Measurements from ENCODE around the gene TP53BP2.
"Not testable (repeated sequence)": the region's sequence is repeated elsewhere in the genome, so short reads cannot be mapped to it uniquely, and the experiment has no call there.

TP53BP2 gene, protein sequence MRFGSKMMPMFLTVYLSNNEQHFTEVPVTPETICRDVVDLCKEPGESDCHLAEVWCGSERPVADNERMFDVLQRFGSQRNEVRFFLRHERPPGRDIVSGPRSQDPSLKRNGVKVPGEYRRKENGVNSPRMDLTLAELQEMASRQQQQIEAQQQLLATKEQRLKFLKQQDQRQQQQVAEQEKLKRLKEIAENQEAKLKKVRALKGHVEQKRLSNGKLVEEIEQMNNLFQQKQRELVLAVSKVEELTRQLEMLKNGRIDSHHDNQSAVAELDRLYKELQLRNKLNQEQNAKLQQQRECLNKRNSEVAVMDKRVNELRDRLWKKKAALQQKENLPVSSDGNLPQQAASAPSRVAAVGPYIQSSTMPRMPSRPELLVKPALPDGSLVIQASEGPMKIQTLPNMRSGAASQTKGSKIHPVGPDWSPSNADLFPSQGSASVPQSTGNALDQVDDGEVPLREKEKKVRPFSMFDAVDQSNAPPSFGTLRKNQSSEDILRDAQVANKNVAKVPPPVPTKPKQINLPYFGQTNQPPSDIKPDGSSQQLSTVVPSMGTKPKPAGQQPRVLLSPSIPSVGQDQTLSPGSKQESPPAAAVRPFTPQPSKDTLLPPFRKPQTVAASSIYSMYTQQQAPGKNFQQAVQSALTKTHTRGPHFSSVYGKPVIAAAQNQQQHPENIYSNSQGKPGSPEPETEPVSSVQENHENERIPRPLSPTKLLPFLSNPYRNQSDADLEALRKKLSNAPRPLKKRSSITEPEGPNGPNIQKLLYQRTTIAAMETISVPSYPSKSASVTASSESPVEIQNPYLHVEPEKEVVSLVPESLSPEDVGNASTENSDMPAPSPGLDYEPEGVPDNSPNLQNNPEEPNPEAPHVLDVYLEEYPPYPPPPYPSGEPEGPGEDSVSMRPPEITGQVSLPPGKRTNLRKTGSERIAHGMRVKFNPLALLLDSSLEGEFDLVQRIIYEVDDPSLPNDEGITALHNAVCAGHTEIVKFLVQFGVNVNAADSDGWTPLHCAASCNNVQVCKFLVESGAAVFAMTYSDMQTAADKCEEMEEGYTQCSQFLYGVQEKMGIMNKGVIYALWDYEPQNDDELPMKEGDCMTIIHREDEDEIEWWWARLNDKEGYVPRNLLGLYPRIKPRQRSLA

DNA sequence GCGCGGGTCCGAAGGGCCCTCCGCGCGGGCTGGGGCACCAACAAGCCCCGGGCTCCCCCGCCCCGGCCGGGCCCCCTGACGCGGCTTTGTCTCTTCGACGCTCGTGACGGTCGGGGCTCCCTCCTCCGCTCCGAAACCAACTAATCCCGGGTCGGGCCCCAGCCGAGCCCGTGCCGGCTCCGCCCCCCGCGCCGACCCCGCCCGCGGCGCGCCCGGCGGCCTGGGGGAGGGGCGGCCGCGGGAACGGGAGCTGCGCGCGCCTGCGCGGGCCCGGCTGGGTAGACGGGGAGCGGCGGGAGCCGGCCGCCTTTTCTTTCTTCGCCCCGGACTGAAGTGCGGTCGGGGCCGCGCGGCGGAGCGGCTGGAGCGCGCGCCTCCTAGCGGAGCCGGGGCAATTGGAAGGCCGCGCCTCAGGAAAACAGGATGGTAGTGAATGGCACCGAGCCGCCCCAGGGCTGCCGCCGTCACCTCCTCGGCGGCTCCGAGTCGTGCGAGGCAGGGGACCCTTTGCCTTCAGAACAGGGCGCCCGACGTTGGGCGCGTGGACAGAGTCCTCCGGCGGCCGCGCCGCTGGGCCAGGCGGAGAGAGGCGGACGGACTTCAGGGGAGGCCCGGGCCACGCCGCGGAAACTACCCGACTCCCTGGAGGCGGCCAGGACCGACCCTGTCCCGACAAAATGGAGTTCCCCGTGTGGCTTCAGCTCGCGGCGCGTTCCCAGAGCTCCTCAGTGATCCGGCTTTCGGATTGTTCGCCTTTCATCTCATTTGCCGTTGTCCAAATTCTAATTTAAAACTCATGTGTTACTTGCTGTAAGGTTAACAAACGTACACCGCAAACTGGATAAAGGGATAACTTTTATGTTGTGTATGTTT is at the start of gene TP53BP2:
TP53BP2 (minus strand) TSS at position 138 of the 873 bp plus-strand sequence. CDS start 267 bp downstream, outside the sequence.
- no peak for FAIRE-seq

DNA sequence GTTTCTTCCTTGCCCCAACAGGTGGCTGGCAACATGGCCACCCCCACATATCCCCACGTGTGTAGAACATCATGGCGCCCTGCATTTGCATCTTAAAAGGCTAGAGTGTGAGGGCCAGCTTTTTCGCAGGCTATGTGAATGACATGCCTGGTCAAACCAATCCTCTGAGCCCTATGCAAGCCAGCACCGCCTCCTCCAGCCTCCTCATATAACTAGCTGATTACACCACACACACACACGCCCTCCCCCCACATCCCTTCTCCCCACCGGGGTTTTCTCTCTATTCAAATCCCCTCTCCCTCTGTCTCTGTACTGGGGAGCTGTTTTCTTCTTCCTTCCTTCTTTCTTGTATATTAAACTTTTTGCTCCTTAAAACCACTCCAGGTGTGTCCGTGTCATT is 44.7 kb upstream of the TP53BP2 start:
- not testable (repeated sequence) for FAIRE-seq

DNA sequence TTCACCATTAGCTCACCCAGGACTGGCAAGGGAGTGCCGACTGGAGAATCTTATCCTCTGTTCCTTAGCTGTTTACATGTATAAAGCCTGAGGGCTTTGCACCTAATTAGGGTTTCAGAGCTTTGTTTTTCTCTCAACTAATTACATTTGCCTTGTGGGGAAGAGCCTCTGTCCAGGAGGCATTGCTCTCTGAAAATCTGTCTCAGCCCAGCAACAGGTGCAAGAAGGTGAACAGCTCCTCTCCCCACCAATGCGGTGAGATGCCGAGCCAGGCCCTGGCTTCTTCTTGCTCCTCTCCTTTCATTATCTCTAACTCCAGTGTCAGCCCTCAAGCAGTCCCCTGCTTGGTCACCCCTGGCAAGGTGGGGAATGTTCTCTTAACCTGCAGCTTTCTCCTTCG is 43.6 kb upstream of the TP53BP2 start:
- FAIRE-seq: not testable (repeated sequence)

DNA sequence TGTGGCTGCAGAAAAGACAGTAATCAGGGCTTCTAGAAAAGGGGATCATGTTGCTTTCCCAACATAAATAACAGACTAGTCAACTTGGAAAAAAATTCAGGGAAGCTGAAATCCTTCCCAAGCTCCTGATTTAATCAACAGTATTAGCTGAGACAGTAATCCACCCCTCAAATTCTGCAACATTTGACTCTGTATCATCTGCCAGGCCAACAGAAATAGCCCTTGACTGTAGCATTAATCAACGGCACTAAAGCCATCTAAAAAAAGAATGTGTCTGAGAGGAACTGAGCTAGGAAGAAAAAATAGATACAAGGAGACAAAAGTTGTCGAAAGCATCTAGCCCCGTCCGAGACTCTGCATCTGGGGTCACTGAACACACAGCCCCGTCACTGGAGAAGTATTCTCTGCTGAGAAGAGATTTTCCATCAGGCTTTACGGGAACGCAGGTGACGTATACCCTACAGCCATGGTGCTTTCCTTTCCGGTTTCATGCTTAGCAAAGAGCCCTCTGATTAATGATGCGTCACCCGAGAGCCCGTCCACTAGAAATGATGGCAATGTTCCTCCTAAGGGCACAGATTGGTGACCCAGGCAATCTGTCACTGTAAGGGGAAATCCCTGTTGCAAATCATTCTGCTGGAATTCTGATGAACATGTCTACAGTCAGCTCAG is 42.1 kb upstream of the TP53BP2 start:
- peak; percentile 88 for FAIRE-seq

DNA sequence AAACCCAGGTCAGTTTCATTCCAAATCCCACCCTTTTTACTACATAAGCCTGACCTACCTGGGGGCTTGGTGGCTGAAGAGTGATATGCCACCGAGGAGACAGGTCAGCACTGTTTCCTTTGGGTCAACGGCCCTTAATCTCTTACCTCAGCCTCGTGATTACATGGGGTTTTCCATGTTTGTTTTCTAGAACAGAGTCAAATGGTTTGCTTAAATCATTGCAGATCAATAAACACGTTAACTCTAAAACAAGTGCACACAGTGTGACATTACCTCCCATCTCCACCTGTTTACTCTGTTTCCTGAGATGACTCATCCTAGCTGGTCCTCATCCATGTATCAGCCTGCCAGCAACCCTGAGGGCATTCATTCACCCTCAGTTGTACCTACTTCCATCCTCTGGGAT is 40.8 kb upstream of the TP53BP2 start:
- FAIRE-seq: no peak

DNA sequence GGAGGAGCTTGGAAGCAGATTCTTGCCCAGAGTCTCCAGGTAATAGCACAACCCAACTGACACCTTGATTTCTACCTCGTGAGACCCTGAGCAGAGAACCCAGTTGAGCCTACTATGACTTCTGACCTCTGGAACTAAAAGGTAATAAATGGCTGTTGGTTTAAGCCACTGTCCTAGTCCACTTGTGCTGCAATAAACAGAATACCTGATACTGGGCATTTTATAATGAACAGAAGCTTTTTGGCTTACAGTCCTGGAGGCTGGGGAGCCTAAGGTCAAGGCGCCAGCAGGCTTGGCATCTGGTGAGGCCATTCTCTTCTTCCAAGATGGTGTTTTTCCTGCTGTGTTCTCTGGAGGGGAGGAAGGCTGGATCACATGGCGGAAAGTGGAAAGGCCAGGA is 39.9 kb upstream of the TP53BP2 start:
- no peak for FAIRE-seq

DNA sequence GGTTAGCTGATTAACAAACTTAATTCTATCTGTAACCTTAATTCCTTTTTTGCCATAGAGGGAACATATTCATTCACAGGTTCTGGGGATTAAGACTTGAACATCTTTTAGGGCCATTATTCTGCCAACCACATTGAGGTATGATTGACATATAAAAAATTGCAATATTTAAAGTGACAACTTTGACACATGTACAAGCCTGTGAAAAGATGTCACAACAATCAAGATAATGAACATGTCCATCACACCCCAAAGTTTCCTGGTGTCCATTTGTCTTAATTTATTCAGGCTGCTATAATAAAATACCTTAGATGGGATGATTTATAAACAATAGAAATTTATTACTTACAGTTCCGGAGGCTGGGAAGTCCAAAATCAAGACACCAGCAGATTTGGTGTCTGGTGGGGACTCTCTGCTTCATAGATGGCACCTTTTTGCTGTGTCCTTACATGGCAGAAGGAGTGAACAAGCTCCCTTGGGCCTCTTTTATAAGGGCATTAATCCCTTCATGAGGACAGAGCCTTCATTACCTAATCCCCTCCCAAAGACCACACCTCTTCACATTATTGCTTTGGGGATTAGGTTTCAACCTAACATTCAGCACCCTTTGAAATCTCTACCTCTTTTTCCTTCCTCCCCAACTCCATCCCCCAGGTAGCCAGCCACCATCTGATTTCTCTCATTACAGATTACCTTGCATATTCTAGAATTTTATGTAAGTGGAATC is 33.0 kb upstream of the TP53BP2 start:
- no peak for FAIRE-seq

DNA sequence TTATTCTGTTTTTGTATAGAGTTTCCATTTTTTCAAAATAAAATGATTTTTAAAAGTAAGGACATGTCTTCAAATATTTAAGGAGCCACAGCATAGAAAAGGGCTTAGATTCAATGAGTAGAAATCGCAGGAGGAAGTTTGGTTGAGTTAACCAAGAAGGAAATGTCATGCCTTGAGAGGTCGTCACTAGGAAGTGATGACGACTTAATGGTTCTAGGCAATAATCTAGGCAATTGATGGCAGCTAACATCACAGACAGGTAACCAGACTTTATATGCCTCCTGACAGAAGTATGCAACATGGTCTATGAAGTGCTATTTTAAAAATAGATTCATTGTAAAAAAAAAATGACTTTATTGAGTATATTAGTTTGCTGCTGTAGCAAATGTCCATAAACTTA is 32.1 kb upstream of the TP53BP2 start:
- no peak for FAIRE-seq

DNA sequence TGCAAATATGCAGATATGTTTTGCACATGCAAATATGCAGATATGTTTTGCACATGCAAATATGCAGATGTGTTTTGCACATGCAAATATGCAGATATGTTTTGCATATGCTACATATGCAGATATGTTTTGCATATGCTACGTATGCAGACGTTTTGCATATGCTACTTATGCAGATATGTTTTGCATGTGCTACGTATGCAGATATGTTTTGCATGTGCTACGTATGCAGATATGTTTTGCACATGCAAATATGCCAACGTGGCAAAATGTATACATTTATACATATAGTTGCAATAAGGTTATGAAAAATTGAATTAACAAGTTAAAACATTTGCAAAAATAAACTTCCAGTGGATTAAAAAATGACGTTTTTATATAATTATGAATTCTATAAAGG is 30.8 kb upstream of the TP53BP2 start:
- no peak for FAIRE-seq

DNA sequence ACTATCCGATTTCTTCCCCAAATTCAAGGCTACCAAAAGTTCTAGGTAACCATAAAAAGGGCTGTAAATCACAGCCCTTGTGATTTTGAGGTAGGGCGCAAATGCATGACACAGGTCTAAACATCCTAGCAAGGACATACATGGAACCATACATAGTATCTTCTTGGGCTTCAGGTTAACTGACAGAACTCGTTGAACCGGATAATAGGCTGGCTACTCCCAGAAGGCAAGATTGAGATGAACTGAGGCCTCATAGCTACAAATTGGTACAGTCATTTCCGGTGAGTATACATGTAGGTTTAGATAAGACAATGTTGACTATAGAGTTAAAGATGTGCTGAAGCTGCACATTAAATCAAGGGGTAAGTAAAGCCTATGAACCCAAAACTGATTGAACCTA is 27.3 kb upstream of the TP53BP2 start:
- FAIRE-seq: no peak

DNA sequence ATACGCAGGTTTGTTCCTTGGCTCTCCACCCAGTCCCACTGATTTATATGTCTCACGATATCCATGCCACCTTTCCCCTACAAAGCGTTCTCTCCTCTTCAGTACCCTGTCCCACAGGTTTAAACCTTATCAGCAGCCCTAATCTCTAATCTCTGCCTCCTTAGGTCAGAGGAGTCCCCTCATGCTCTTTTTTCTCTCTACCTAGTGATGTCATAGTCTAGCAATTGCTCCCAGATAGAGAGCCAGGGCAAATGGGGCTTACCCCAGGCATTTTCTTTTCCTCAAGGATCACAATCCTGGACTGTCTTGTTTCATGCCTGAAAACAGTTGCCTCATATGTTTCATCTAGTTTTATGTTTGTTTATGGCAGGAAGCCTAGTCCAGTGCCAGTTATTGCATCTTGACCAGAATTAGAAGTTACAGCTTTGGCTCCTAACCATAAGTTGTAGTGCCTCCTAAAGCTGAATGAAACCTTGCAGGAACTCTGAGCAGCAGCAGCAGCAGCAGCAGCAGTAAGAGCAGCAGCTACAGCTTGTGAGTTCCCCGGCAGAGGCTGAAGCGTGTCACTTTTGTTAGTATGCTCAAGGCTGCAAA is 26.7 kb upstream of the TP53BP2 start:
- FAIRE-seq: no peak

DNA sequence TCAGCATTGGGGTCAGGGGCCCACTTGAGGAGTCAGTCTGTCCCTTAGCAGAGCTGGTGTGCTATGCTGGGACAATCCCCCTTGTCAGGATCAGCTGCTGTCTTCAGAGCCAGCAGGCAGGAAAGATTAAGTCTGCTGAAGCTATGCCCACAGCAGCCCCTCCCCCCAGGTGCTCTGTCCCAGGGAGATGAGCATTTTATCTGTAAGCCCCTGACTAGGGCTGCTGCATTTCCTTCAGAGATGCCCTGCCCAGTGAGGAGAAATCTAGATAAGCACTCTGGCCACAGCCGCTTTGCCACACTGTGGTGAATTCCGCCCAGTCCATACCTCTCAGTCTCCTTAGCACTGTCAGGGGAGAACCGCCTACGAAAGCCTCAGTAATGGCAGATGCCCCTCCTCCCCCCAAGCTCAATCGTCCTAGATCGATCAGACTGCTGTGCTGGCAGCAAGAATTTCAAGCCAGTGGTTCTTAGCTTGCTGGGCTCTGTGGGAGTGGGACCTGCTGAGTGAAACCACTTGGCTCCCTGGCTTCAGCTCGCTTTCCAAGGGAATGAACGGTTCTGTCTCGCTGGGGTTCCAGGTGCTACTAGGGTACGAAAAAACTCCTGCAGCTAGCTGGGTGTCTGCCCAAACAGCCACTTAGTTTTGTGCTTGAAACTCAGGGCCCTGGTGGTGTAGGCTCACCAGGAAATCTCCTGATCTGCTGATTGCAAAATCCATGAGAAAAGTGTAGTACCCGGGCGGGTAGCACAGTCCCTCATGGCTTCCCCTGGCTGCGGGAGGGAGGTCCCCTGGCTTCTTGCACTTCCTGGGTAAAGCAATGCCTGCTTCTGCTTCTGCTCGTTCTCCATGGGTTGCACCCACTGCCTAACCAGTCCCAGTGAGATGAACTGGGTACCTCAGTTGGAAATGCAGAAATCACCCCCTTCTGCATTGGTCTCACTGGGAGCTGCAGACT is 25.1 kb upstream of the TP53BP2 start:
- no peak for FAIRE-seq

DNA sequence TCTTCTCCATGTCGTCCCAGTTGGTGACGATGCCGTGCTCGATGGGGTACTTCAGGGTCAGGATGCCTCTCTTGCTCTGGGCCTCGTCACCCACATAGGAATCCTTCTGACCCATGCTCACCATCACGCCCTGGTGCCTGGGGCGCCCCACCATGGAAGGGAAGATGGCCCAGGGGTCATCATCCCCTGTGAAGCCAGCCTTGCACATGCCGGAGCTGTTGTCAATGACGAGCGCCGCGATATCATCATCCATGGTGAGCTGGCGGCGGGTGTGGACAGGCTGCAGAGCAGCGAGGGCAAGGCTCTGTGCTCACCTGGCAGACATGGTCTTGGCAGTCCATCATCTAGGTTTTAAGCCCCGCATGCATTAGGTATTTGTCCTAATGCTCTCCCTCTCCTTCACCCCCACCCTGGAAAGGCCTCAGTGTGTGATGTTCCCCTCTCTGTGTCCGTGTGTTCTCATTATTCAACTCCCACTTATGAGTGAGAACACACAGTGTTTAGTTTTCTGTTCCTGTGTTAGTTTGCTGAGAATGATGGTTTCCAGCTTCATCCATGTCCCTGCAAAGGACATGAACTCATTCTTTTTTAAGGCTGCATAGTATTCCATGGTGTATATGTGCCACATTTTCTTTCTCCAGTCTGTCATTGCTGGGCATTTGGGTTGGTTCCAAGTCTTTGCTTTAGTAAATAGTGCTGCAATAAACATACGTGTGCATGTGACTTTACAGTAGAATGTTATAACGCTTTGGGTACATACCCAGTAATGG is 19.0 kb upstream of the TP53BP2 start:
- FAIRE-seq: not testable (repeated sequence)

DNA sequence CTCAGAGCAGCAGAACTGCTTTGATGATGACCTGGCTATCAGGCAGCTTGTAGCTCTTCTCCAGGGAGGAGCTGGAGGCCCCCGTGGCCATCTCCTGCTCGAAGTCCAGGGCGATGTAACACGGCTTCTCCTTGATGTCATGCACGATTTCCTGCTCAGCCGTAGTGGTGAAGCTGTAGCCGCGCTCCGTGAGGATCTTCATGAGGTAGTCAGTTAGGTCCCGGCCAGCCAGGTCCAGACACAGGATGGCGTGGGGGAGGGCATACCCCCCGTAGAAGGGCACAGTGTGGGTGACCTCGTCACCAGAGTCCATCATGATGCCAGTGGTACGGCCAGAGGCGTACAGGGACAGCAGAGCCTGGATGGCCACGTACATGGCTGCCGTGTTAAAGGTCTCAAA is 18.3 kb upstream of the TP53BP2 start:
- no peak for FAIRE-seq

DNA sequence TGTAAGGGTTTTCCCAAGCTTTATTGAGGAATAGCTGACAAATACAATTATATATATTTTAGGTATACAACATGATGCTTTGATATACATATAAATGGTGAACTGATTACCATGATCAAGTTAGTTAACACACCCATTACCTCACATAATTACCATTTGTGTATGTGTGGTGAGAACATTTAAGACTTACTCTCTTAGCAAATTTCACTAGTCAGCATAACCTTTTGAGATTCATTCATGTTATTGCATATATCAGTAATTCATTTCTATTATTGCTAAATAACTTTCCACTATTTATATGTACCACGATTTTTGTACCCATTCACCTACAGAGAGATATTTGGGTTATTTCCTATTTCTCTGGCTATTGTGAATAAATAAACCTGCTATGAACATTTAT is 16.2 kb upstream of the TP53BP2 start:
- no peak for FAIRE-seq

DNA sequence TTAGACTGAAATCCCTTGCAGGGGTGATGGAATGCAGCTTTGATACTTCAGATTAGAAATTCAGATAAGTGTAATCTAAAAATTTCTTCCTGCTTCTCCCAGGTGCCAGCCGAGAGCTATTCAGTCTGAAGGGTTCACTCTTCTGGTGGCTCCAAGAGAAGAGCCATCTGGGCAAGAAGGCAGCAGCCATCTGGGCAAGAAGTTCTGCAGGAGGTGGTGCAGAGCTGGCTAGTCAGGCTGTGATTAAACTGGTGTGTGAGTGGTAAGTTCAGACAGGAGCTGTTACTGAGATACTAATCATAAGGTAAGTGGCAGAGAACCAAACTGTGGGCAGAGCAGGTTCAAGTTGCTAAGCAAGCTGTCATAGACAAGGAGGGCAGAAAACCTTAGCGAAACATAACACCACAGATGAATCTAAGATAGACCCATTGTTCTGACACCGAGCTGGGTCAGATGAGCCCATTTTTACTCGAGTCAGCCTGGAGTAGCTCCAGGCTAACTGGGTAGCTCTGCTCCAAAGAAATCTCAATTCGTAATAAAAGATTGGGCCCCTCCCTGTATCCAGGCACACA is 14.4 kb upstream of the TP53BP2 start:
- FAIRE-seq: no peak

DNA sequence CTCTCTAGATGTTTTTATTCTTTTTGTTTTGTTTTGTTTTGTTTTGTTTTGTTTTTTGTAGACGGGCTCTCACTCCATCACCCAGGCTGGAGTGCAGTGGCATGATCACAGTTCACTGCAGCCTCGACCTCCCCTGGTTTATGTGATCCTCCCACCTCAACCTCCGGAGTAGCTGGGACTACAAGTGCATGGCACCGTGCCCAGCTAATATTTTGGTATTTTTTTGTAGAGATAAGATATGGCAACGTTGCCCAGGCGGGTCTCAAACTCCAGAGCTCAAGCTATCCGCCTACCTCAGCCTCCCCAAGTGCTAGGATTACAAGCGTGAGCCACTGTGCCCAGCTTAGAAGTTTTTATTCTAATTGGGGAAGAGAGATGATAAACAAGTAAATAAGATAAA is 13.3 kb upstream of the TP53BP2 start:
- no peak for FAIRE-seq

DNA sequence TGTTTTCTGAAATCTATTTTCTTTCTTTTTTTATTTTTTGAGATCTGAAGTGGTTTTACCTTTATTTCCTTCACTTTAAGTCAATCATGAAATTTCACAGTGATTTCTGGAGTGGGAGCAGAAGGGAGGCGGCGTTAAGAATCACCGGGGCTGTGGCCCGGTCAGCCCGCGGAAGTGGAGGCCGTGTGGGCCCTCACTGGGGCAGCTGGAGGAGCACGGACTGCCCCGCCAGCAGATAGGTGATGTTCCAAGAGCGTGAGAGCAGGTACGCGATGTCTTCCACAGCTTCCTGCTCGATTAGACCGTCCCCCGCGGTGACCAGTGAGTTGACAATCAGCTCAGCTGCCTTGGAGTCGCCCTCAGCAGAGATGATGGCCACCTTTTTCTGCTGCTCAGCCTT is 10.6 kb upstream of the TP53BP2 start:
- no peak for FAIRE-seq
